ENCODE measurements around the gene STK17B. TPM values are rescaled to one million over a fixed set of nuclear protein-coding genes. Genes with fewer than 3 reads are reported as not detected.

Gene STK17B
- total RNA-seq, 1 experiment from 2014 or later = 14.9 TPM

GRCh38 chr2:196113061-196113974, 58.1 kb downstream of the STK17B start:
- Histone ChIP-seq H3F3A (ENCODE audit: insufficient read depth, low read depth) (no peaks in the 10 kb centered on the region), H3K27ac (no peak overlapping the region), H3K4me3 (no peak overlapping the region), H3K9me3 (ENCODE audit: insufficient read depth, low read depth) (no peaks in the 10 kb centered on the region), H3K36me3 (ENCODE audit: low read depth) (no peaks in the 10 kb centered on the region), H3K27me3 (ENCODE audit: insufficient read depth, low read depth) (no peaks in the 10 kb centered on the region), H3K9me2 (ENCODE audit: insufficient read depth) (no peaks in the 10 kb centered on the region), H3K79me2 (ENCODE audit: low read depth) (no peaks in the 10 kb centered on the region), H3K4me1 (replicated peaks; ENCODE audit: insufficient read depth) (no peaks in the 10 kb centered on the region), H4K20me1 (ENCODE audit: insufficient read depth) (no peaks in the 10 kb centered on the region), H3K4me2 (no peak overlapping the region), H2AFZ (no peak overlapping the region)
- ChIA-PET POLR2A (ENCODE audit: unreplicated experiment) (interaction anchor here (0.6 kb wide), 1 partner anchor 160 kb away, joined by 5 read pairs; no protein-coding TSS in a partner anchor), CTCF (interaction anchor here (0.7 kb wide), 2 partner anchors 164 to 178 kb away, joined by 3 to 8 read pairs; no protein-coding TSS in a partner anchor)
- no TSS peak for BruUV-seq (replicated peaks)
- DNase-seq = no peak
- no peak for TF ChIP-seq CTCF (conservative IDR thresholded peaks at IDR 0.05)
- intact Hi-C loops (cut with micrococcal nuclease; ENCODE audit: unreplicated experiment) = no loop called here

- Histone ChIP-seq H3K4me1 (replicated peaks; ENCODE audit: insufficient read depth) (no peaks in the 10 kb centered on the region), H2AFZ (no peak overlapping the region), H3K79me2 (ENCODE audit: low read depth) (no peaks in the 10 kb centered on the region), H3F3A (ENCODE audit: insufficient read depth, low read depth) (no peaks in the 10 kb centered on the region), H3K27ac (no peak overlapping the region), H3K27me3 (ENCODE audit: insufficient read depth, low read depth) (no peaks in the 10 kb centered on the region), H3K36me3 (ENCODE audit: low read depth) (no peaks in the 10 kb centered on the region), H3K4me2 (no peak overlapping the region), H4K20me1 (ENCODE audit: insufficient read depth) (no peaks in the 10 kb centered on the region), H3K9me2 (ENCODE audit: insufficient read depth) (no peaks in the 10 kb centered on the region), H3K4me3 (no peak overlapping the region), H3K9me3 (ENCODE audit: insufficient read depth, low read depth) (no peaks in the 10 kb centered on the region)
- TF ChIP-seq CTCF (conservative IDR thresholded peaks at IDR 0.05) = no peak
- no peak for TF ChIP-seq EZH2 (IDR thresholded peaks at IDR 0.05; ENCODE audit: low read depth)
- no TSS peak for BruUV-seq (replicated peaks)
- peak in 1 of 2 experiments; percentile 40 for DNase-seq
- intact Hi-C loops (cut with micrococcal nuclease; ENCODE audit: unreplicated experiment) = no loop called here
- ChIA-PET POLR2A (ENCODE audit: unreplicated experiment) (no interaction called here), CTCF (interaction anchor here (0.7 kb wide), 2 partner anchors 165 to 179 kb away, joined by 3 to 8 read pairs; no protein-coding TSS in a partner anchor)
Measured at GRCh38 chr2:196112418-196113034, 58.9 kb downstream of the STK17B start.

DNA sequence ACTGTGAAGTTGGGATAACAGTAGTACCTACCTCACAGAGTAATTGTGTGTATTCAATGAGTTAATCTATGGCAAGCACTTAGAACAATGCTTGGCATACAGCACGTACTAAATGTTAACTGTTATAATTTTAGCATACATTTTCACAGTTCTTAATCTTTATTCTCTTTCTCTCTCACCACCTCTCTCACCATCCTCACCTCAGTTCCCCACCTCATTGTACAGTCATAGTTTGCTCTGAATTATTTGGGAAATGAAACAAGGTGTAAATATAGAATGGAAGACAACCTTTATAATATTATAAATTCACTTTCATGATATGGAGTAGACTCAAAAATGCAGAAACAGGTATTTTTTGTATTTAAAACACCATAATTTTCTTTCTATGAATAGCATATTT, 62.8 kb downstream of the STK17B start:
- Histone ChIP-seq H4K20me1 (ENCODE audit: insufficient read depth) (no peaks in the 10 kb centered on the region), H3K79me2 (ENCODE audit: low read depth) (no peaks in the 10 kb centered on the region), H2AFZ (no peak overlapping the region), H3K4me1 (replicated peaks; ENCODE audit: insufficient read depth) (no peaks in the 10 kb centered on the region), H3K4me2 (no peak overlapping the region), H3K4me3 (no peak overlapping the region), H3K9me3 (ENCODE audit: insufficient read depth, low read depth) (no peaks in the 10 kb centered on the region), H3K27me3 (ENCODE audit: insufficient read depth, low read depth) (no peaks in the 10 kb centered on the region), H3K27ac (no peak overlapping the region), H3K36me3 (ENCODE audit: low read depth) (no peaks in the 10 kb centered on the region), H3F3A (ENCODE audit: insufficient read depth, low read depth) (no peaks in the 10 kb centered on the region), H3K9me2 (ENCODE audit: insufficient read depth) (no peaks in the 10 kb centered on the region)
- no peak for TF ChIP-seq EZH2 (IDR thresholded peaks at IDR 0.05; ENCODE audit: low read depth)
- TF ChIP-seq CTCF (conservative IDR thresholded peaks at IDR 0.05) = no peak
- CTCF ChIA-PET = no interaction called here
- no TSS peak for BruUV-seq (replicated peaks)
- intact Hi-C loops (cut with micrococcal nuclease; ENCODE audit: unreplicated experiment) = no loop called here
- POLR2A ChIA-PET (ENCODE audit: unreplicated experiment) = no interaction called here
- no peak for DNase-seq

Data from PC-9 (cell line).